GM19023 (cell line): ENCODE measurements around the gene COMMD1.
"Not testable (repeated sequence)": the region's sequence is repeated elsewhere in the genome, so short reads cannot be mapped to it uniquely, and the experiment has no call there.

ENCODE experiments used
- ATAC-seq: cut with Tn5 transposase; IDR thresholded peaks from one replicate; pipeline ENCODE4 v1.9.1; 2021; ENCODE audit warnings: mild to moderate bottlenecking, moderate library complexity; ENCODE audit not compliant: unreplicated experiment

COMMD1 gene

DNA sequence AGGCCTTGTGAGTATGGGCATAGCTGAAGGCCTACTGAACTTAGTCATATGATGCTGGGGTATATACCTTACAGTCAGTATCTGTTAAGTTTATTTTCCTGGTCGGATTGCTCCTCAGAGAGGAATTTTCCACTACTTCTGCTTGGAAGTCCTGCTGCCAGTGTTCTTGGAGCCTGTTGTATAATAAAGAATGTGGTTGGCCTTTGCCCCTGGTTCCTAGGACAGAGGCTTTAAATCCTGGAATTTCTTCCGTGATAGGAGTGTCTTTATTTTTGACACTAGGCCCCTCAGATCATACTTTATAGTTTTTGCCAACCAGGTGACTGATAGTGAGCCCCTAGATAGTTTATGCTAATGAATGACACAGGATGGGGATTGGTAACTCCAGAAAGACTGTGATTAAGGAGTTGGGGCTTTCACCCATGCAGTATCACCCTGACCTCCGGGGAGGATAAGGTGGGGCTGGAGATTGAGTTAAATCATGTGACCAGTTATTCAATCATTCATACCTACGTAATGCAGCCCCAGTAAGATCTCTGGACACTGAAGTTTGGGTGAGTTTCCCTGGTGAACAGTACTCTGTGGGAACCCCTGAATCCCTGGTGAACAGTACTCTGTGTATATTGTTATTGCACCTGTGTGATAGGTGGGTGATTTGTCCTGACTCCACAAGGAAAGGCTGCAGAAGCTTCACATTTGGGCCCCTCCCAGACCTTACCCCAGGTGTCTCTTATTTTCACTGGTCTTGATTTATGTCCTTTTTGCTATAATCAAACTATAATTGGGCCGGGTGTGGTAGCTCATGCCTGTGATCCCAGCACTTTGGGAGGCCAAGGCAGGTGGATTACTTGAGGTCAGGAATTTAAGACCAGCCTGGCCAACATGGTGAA is 56.9 kb downstream of the COMMD1 start:
- no peak for ATAC-seq

DNA sequence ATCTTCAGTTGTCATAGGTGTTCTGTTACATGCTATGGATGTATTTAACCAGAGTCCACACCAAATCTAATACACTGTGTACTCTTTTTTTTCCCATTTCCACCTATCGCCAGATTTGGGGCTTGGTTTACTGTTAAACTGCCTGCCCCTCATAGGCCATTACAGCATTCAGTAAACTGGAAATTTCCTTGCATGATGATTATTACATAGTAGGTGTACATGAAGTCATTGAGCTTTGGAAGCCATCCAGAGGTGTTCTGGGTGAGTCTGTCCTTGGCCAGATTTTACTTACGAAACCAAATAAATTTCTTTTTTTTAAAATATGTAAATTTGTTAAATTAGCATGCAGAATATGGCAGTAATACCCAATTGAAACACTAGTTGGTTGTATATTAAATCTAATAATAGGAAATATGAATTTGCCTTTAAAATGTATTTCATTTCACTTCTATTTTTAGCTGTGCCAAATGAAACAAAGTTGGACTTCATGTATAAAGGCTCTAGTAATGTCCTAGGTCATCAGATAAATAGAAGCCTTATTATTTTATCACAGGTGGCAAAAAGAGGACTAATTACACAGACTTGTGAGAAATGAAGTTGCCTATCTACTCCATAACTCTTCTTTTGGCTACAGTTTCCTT is 60.7 kb downstream of the COMMD1 start:
- ATAC-seq: no peak

DNA sequence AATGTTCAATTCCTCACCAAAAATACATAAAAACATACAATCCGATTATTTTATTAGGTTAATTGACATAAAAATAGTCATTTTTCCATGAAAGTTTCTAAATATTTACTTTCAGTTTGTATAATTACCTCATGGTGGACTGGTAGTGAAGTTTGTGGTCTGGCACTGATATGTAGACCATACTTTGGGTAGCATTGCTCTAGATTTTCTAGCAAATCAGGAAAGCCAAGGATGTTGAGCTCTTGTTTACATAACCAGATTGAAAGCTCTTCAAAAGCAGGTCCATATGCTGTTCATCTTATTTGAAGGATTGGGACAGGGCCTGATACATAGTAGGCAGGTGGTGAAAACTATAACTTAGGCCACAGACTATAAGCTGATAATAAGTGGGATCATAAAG is 61.8 kb downstream of the COMMD1 start:
- ATAC-seq: no peak

DNA sequence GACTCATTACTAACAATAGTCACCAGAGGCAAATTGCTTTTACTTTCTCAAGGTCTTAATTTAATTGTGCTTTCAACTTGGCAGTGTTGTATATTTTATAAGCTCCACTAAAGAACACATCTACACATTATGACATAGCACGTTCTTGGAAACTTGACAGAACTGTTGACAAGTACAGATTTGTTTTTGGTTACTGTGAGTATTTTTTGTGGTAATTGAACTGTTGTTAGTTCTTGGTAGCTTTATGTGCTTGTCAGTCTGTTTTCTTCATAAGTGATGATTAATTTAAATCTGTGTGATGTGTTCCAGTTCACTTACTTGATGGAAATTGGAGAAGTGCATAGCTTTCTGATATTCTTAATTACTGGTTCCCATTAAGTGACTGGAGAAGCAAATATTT is 63.9 kb downstream of the COMMD1 start:
- ATAC-seq: no peak

DNA sequence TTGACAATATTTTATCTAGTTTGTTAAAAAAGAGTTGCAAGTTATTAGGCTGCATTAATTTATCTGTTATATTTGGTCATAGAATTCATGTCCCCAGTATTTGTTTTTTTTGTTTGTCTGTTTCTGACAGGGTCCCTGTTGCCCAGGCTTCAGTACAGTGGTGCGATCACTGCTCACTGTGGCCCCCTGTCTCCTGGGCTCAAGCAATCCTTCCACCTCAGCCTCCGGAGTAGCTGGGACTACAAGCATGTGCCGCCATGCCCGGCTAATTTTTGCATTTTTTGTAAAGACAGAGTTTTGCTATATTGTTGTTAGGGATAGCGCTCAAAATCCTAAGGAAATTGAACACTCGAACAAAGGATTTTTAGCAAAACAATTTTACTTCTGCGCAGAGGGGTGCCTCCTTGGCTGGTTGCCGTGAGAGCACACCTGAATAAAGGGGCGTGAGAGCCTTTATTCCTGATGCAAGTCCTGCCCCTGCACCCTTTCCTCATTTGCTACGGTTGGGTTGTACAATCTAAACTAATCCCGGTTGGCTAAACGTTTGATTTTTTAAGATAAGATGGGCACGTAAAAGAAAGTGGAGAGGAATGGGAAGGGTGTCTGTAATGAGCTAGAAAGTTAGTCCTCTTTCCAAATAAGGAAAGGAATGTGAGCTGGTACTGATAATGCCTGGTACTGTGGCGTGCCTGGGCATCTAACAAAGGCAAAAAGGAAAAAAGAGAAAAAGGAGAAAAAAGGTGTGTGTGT is 65.5 kb downstream of the COMMD1 start:
- no peak for ATAC-seq

DNA sequence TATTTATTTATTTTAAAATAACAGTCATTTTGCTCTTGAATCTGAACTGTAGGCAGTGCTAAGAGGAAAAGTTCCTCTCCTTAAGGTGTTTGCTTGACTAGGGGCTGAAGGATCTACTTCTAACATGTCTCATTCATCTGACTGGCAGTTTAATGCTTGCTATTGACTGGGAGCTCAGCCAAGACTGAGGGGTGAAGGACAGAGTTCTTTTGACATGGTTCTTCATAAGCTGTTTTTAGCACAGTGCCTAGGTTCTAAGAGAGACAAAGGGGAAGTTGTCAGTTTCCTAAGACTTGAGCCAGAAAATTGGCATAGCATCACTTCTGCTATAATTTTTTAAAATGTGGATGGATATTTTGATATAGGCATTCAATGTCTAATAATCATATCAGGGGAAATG is 73.0 kb downstream of the COMMD1 start:
- ATAC-seq: no peak

DNA sequence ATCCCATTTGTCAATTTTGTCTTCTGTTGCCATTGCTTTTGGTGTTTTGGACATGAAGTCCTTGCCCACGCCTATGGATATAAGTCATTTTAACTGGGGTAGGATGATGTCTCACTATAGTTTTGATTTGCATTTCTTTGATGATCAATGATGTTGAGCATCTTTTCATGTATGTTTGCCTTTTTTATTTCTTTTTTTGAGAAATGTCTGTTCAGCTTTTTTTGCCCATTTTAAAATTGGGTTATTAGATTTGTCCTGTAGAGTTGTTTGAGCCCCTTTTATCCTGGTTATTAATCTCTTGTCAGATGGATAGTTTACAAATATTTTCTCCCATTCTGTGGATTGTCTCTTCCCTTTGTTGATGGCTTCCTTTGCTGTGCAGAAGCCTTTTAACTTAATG is 75.3 kb downstream of the COMMD1 start:
- ATAC-seq: no peak

DNA sequence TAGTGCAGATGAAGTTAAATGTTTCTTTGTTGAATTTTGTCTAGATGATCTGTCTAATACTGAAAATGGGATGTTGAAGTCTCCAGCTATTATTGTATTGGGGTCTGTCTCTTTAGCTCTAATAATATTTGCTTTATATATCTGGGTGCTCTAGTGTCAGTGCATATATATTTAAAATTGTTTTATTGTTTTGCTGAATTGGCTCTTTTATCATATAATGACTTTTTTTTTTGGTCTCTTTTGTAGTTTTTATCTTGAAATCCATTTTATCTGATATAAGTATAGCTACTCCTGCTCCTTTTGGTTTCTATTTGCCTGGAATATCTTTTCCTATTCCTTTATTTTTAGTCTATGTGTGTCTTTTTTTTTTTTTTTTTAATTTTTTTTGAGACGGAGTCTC is 79.2 kb downstream of the COMMD1 start:
- no peak for ATAC-seq

DNA sequence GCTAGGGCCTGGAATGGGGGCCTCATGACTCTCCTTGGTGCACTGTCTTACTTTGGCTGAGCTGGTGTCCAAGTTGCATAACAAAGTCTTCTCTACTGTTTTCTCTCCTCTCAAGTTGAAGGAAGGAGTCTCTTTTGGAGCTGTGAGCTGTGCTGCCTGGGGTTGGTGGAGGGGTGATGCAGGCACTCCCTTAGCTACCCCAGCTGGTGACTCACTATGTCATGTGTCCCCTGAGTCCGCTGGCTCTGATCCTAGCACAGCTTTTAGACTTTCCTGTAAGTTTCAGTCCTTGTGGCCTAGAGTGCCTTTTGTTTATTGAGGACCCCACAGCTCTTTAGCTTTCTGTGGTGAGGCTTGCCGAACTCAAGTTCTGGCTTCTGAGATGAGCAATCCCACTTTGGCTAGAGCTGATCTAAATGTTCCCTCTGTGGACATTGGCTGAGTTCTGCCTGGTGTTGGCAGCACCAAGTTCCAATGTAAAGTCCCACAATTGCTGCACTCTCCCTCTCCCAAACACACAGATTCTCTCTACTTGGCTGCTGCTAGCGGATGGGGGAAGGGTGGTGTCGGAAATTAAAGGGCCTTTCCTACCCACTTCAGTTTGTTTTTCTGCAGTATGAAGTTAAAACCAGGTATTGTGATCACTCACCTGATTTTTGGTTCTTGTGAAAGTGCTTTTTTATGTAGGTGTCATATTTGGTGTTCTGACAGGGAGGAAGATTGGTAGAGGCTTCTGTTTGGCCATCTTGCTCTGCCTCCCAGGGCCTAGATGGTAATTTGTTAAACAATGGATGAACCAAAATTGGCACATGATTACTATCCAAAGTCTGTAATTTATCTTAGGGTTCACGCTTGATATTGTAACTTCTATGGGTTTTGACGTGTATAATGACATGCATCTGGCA is 83.2 kb downstream of the COMMD1 start:
- no peak for ATAC-seq

DNA sequence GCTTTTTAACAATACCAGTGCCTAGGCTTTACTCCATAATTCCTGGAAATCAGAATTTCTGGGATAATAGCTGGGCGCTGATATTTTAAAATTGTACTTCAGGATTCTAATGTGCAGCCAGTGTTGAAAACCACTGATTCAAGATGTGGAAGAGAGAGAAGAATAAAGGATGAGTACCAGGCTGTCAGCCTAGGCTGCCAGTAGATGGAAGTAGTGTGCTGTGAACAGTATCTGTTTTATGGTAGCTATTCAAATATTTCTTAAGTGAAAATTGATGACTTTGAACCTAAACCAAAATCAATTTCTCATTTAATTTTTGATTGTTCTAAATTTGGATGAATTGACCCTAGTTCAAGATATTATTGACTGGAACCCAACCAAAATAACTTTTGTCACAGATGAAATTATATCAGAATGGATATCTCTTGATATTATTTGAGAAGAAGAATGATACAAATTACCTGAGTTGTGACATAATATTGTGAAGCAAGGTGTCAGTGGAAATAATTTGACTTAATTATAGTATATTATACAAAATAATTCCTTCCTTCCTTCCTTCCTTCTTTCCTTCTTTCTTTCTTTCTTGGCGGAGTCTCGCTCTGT is 88.0 kb downstream of the COMMD1 start:
- ATAC-seq: no peak

DNA sequence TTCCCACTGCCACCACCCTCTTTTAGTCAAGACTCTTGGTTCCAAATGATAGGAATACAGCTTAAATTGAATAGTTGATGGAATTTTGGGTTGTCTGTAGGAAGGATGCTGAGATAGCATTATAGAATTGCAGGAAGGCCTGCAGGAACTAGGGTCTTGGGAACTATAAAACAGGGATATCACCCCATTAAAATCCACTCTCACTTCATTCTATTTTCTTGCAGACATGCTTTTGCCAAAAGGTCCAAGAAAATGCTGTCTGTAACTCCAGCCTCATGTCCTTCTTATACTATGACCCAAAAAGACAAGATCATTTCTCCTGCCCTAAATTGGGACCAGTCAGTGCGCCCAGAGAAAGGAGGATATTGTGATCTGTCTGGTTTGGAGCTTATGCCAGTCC is 89.1 kb downstream of the COMMD1 start:
- ATAC-seq: no peak

DNA sequence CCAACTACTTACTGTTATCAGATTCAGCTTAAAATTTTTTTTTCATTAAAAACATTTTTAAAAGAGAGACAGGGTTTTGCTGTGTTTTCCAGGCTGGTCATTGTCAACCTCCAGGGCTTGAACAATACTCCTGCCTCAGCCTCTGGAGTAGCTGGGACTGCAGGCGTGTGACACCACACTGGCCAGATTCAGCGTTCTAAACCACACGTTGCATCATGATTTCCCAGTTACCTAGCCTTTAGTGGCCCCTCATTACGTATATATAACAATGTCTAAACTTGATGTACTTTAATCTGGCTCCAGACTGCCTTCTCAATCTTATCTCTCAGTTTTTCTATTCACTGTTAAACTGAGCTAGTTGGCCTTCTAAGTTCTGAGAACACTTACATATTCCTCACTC is 89.6 kb downstream of the COMMD1 start:
- no peak for ATAC-seq

DNA sequence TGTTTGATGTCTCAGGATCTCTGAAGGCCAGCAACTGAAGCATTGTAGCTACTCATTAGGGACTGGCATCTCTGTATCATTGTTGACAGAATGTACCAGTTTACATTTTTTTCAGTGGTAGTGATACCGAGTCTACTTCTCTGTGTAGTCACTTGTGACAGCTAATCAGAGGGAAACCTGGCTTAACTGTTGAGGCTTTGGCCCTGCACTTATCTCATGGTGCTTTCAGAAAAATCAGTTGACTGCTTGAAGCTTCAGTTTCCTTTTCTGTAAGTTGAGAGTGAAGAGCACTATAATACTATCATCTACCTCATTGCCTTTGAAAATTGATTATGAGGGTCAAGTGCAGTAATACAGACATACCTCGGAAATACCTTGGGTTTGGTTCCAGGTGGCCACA is 90.0 kb downstream of the COMMD1 start:
- no peak for ATAC-seq

DNA sequence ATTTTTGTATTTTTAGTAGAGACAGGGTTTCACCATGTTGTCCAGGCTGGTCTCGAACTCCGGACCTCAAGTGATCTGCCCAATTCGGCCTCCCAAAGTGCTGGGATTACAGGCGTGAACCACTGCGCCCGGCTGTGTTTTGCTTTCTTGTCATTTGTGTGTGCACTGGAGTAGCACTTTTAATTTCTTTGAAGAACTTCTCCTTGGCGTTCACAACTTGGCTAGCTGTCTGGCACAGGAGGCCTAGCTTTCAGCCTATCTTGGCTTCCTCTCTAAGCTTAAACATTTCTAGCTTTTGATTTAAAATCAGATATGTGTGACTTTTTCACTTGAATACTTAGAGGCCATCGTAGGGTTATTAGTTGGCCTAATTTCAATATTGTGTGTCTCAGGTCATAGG is 93.0 kb downstream of the COMMD1 start:
- ATAC-seq: no peak

DNA sequence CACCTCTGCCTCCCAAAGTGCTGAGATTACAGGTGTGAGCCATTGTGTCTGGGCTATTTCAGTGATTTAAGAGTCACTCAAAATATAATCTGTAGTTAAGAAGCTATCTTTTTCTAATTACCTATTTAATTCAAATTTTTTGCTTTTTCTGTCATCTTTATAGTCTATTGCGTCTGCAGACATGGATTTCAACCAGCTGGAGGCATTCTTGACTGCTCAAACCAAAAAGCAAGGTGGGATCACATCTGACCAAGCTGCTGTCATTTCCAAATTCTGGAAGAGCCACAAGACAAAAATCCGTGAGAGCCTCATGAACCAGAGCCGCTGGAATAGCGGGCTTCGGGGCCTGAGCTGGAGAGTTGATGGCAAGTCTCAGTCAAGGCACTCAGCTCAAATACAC is 95.1 kb downstream of the COMMD1 start:
- ATAC-seq: no peak

DNA sequence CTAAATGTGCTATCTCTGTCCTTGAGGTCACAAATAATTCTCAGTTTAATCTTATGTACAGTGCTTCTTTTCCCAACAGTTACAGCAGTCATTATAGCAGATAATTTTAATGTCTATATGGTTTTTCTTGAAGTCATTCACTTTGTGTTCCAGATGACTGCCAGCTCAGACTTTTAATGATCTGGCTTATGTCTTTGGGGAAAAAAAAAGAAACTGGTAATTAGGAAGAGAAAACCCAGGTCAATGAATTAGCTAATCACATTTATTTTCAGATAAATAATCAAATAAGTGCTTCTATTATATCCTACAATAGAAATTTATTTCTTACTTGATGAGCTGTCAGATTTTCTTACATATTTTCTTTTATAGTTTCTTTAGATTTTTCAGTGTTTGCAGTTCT is 96.0 kb downstream of the COMMD1 start:
- no peak for ATAC-seq

DNA sequence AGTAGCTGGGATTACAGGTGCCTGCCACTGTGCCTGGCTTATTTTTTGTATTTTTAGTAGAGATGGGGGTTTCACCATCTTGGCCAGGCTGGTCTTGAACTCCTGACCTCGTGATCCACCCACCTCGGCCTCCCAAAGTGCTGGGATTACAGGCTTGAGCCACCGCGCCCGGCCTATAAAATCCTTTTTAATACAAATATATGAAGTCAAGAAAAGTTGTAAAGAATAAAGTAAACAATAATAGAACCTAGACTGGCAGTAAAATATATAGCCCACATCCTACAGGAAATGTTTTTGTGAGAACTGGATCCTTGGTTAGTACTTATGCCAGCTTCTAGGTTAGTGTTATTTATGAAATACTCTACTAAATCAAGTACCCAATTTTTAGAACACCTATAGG is 99.0 kb downstream of the COMMD1 start:
- ATAC-seq: not testable (repeated sequence)

DNA sequence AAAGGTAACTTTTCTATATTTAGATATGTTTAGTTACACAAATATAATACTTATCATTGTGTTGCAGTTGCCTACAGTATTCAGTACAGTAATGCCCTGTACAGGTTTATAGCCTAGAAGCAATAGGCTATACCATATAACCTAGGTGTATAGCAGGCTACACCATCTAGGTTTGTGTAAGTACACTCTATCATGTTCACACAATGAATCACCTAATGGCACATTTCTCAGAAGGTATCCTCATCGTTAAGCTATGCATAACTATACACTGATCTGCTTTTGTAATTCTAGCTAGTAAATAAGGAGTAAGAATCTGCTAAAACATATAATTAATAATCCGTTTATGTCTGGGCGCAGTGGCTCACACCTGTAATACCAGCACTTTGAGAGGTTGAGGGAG is 102.1 kb downstream of the COMMD1 start:
- no peak for ATAC-seq

DNA sequence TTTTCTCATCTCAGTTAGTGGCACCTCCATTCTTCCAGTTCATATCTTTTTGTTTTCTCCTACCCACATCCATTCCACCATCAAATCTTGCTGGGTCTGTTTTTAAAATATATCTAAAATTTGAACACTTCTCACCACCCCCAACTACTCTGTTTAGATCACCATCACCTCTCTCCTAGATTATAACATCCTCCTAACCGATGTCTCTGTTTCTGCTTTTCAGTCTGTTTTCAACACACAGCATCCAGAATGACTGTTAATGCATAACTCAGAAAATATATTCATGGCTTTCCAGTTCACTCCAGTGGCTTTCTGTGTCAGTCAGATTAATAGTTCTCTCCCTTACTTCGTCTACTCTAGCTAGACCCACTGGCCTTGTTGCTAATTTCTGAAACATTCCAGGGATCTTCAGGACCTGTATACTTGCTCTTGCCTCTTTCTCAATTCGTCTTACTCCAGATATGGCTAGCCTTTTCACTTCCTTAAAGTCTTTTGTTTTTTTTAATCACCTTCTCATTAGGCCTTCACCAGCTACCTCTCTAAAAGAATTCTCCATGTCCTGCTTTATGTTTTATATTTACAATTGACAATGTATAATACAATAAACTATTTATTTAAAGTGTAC is 105.3 kb downstream of the COMMD1 start:
- ATAC-seq: no peak

DNA sequence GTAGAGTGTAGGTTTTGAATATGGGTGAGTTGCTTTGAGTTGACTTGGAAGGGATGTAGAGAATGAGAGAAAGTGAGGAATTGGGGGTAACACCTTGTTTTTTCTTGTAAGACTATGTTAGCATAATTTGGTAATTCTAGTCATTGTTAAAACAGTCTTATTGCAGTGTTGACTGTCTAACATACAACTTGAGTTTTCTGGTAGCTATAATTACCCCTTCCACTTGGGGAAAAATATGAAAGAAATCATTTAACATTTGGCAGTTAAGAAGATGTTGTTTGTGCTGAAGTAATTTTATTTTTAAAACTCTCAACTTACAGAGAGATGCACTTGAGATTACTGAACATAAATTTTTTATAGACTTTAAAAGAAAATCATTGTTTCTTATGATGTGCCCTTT is 108.2 kb downstream of the COMMD1 start:
- ATAC-seq: no peak
